ENCODE measurements around the gene POLDIP2. TPM values are rescaled to one million over a fixed set of nuclear protein-coding genes. Genes with fewer than 3 reads are reported as not detected.

POLDIP2 gene
- total and polyA plus RNA-seq, 2 of the 13 experiments (the other 11 are each of a cell fraction or from before 2014, with no cell fraction given) = 85.9 to 114 TPM

GRCh38 chr17:28398280-28398981 is 41.1 kb upstream of the POLDIP2 start (continued):
- peak; percentile 28; the same call in 1 of the 2 replicates for TF ChIP-seq HNF4G (IDR thresholded peaks at IDR 0.05; ENCODE audit: borderline replicate concordance, low read depth, low read length)
- TF ChIP-seq HNF4G (CRISPR knock-in tag; IDR thresholded peaks at IDR 0.05; ENCODE audit: borderline replicate concordance, low read depth) = peak; percentile 57; the same call in 1 of the 2 replicates
- 0 out of 2 replicates have a peak, but pooled peaks have one; percentile 21 for TF ChIP-seq ZNF556 (CRISPR knock-in tag; IDR thresholded peaks at IDR 0.05; ENCODE audit: borderline replicate concordance)
- no peak for TF ChIP-seq KMT2A (CRISPR knock-in tag; IDR thresholded peaks at IDR 0.05)
- TF ChIP-seq ZNF574 (CRISPR knock-in tag; IDR thresholded peaks at IDR 0.05) = peak; percentile 30; the same call in 1 of the 2 replicates
- no peak for TF ChIP-seq IRX3 (CRISPR knock-in tag; IDR thresholded peaks at IDR 0.05; ENCODE audit: borderline replicate concordance, low read depth)
- 0 out of 2 replicates have a peak, but pooled peaks have one; percentile 52 for TF ChIP-seq ZNF552 (CRISPR knock-in tag; IDR thresholded peaks at IDR 0.05; ENCODE audit: borderline replicate concordance)
- no peak for TF ChIP-seq NFYB (CRISPR knock-in tag; IDR thresholded peaks at IDR 0.05)
- TF ChIP-seq ZNF530 (CRISPR knock-in tag; IDR thresholded peaks at IDR 0.05; ENCODE audit: low read depth) = no peak
- TF ChIP-seq SAP130 (CRISPR knock-in tag; IDR thresholded peaks at IDR 0.05; ENCODE audit: low read depth) = 0 out of 2 replicates have a peak, but pooled peaks have one; percentile 23
- TF ChIP-seq GATAD2A (CRISPR knock-in tag; IDR thresholded peaks at IDR 0.05) = peak; percentile 22
- TF ChIP-seq ZSCAN29 (CRISPR knock-in tag; conservative IDR thresholded peaks at IDR 0.05) = 0 out of 2 replicates have a peak, but pooled peaks have one; percentile 35
- TF ChIP-seq ZNF569 (CRISPR knock-in tag; IDR thresholded peaks at IDR 0.05; ENCODE audit: borderline replicate concordance) = 0 out of 2 replicates have a peak, but pooled peaks have one; percentile 39
- no peak for TF ChIP-seq ZC3H13 (CRISPR knock-in tag; IDR thresholded peaks at IDR 0.05)
- TF ChIP-seq ZNF609 (CRISPR knock-in tag; IDR thresholded peaks at IDR 0.05; ENCODE audit: borderline replicate concordance) = 0 out of 2 replicates have a peak, but pooled peaks have one; percentile 24
